ENCODE results near the gene GAL3ST2.

Gene GAL3ST2

DNA sequence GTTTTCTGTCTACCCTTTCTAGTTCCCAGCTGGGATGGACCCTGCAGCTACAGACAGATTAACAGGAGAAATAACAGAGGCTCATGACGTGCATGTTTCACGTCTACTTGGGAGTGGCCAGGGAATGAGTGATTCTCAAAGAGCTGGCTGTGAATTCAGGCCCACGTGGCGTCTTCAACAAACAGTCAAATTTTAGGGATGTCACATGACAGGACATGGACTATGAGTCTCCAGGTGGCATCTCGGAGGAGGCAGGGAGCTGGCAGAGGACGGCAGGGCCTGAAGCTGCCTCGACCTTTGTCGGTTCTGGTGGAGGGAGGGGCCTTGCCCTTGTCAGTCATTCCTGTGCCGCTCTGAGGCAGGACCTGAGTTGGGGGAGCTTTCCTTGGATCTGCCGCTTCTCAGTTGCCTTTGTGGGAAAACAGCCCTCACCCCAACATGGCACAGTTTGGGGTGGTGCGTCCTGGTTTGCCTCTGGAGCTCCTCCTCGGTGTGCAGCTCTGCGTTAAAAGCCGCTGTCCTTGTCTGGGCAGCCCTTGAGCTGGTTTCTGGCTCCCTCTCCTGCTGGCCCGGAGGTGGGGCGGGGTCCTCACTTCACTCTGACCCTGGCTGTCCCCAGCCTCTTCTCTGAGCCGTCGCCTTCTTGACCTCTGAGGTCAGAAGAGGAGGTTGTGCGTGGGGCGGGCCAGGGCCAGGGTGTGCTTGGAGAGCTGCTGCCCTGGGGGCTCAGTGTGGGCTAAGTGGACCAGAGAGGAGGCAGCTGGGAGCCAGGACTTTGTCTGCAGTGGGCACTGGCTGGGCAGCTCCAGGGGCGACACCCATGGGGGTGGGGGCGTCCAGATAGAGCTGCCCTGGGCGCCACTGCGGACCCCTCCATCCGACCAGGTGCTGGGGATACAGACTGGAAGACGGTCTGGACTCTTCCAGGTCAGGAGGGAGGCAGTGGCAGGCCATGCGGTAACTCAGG, 12.1 kb upstream of the GAL3ST2 start:
- DNase-seq (ENCODE audit: low spot score) (peak; percentile 57), ATAC-seq (ENCODE audit: low read depth) (no peak; the same call in 2 of the 3 replicates)
- H3K9me3 ChIP-seq (ENCODE audit: severe bottlenecking): no peaks in the 10 kb centered on the region
- no peaks in the 10 kb centered on the region for H3K27me3 ChIP-seq (ENCODE audit: insufficient read depth, poor library complexity, severe bottlenecking)
- TF ChIP-seq, protein P1, sequence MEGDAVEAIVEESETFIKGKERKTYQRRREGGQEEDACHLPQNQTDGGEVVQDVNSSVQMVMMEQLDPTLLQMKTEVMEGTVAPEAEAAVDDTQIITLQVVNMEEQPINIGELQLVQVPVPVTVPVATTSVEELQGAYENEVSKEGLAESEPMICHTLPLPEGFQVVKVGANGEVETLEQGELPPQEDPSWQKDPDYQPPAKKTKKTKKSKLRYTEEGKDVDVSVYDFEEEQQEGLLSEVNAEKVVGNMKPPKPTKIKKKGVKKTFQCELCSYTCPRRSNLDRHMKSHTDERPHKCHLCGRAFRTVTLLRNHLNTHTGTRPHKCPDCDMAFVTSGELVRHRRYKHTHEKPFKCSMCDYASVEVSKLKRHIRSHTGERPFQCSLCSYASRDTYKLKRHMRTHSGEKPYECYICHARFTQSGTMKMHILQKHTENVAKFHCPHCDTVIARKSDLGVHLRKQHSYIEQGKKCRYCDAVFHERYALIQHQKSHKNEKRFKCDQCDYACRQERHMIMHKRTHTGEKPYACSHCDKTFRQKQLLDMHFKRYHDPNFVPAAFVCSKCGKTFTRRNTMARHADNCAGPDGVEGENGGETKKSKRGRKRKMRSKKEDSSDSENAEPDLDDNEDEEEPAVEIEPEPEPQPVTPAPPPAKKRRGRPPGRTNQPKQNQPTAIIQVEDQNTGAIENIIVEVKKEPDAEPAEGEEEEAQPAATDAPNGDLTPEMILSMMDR (IDR thresholded peaks at IDR 0.05; ENCODE audit: poor library complexity, severe bottlenecking): no peak
- H3K4me1 ChIP-seq (ENCODE audit: insufficient read depth, poor library complexity, severe bottlenecking): no peaks in the 10 kb centered on the region
- H3K4me3 ChIP-seq (ENCODE audit: severe bottlenecking): no peak overlapping the region
- H3K36me3 ChIP-seq (ENCODE audit: low read depth): peaks cover 8% of the 10 kb centered on the region
- no peak overlapping the region for H3K27ac ChIP-seq (ENCODE audit: poor library complexity, severe bottlenecking)

DNA sequence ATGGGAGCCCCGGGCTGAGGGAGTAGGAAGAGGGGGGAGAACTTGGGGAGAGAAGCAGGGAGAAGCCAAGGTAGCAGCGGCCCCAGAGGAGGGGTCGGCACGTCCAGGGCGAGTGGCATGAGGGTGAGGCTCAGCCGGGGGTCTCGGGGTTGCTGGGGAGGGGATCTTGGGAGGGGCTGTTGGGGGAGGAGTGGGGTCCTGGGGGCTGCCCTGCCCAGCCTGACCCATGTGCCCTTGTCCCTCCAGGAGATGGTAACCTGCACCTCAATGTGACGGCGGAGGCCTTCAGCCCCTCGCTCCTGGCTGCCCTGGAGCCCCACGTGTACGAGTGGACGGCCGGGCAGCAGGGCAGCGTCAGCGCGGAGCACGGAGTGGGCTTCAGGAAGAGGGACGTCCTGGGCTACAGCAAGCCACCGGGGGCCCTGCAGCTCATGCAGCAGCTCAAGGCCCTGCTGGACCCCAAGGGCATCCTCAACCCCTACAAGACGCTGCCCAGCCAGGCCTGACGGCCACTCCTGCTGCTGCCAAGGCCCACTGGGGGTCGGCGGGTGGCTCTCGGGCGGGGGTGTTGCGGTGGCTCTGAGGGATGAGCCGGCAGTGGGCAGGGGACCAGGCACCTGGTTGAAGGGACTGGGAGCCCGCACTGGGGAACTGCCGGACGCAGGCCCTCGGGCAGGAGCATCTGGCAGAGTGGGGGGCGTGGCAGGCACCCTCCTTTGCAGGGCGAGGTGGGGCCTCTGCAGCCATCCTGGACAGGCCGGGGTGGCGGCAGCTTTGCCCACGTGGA, 9.0 kb upstream of the GAL3ST2 start:
- H3K27ac ChIP-seq (ENCODE audit: poor library complexity, severe bottlenecking): no peak overlapping the region
- DNase-seq (ENCODE audit: low spot score): peak; percentile 66
- H3K4me1 ChIP-seq (ENCODE audit: insufficient read depth, poor library complexity, severe bottlenecking): no peaks in the 10 kb centered on the region
- no peak overlapping the region for H3K4me3 ChIP-seq (ENCODE audit: severe bottlenecking)
- H3K27me3 ChIP-seq (ENCODE audit: insufficient read depth, poor library complexity, severe bottlenecking): no peaks in the 10 kb centered on the region
- H3K9me3 ChIP-seq (ENCODE audit: severe bottlenecking): no peaks in the 10 kb centered on the region
- TF ChIP-seq, protein P1 (IDR thresholded peaks at IDR 0.05; ENCODE audit: poor library complexity, severe bottlenecking): no peak
- 0 out of 3 replicates have a peak, but pooled peaks have one; percentile 22 for ATAC-seq (ENCODE audit: low read depth)
- no peaks in the 10 kb centered on the region for H3K36me3 ChIP-seq (ENCODE audit: low read depth)

DNA sequence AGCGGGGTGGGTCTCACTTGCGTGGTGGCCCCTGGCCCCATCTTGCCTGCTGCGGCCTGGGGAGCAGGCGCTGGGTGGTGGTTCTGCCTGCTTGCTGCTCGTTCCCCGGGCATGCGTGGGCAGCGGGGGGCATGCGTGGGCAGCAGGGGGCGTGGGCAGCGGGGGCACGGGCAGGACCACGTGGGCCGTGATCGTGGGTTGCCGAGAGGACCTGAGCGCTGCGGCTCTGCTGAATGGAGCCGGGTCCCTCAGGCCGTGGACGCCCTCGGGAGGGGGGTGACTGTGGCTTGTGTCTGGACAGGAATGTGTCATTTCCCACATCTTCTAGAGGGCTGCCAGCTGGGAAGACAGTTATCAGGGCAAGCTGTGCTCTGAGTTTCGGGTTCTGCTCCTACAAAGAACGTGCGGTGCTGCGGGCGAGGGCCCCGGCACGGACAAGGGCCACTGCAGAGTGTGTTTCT, 8.3 kb upstream of the GAL3ST2 start:
- no peaks in the 10 kb centered on the region for H3K36me3 ChIP-seq (ENCODE audit: low read depth)
- no peak overlapping the region for H3K4me3 ChIP-seq (ENCODE audit: severe bottlenecking)
- H3K9me3 ChIP-seq (ENCODE audit: severe bottlenecking): no peaks in the 10 kb centered on the region
- no peaks in the 10 kb centered on the region for H3K27me3 ChIP-seq (ENCODE audit: insufficient read depth, poor library complexity, severe bottlenecking)
- H3K4me1 ChIP-seq (ENCODE audit: insufficient read depth, poor library complexity, severe bottlenecking): no peaks in the 10 kb centered on the region
- DNase-seq (ENCODE audit: low spot score): peak; percentile 52
- no peak overlapping the region for H3K27ac ChIP-seq (ENCODE audit: poor library complexity, severe bottlenecking)
- no peak for ATAC-seq (ENCODE audit: low read depth)
- TF ChIP-seq, protein P1 (IDR thresholded peaks at IDR 0.05; ENCODE audit: poor library complexity, severe bottlenecking): no peak

DNA sequence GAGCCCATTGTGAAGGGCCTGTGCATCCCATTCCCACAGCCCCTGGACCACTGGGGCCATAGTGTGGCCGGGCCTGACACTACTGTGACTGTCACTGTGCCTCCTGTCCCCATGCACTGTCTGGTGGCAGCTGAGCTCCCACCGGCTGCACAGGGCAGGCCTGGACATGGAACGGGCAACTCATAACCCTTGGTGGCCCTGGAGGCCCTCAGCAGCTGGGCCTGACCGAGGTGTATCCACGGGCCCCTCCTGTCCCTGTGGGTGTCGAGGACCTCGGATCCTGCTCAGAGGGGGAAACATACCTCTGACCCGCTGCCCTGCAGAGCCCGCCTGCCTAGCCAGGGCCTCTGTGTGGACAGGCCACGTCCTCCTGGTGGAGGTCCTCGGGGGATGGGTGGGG, 7.8 kb upstream of the GAL3ST2 start:
- no peaks in the 10 kb centered on the region for H3K9me3 ChIP-seq (ENCODE audit: severe bottlenecking)
- no peaks in the 10 kb centered on the region for H3K27me3 ChIP-seq (ENCODE audit: insufficient read depth, poor library complexity, severe bottlenecking)
- no peak overlapping the region for H3K4me3 ChIP-seq (ENCODE audit: severe bottlenecking)
- H3K36me3 ChIP-seq (ENCODE audit: low read depth): no peaks in the 10 kb centered on the region
- H3K4me1 ChIP-seq (ENCODE audit: insufficient read depth, poor library complexity, severe bottlenecking): no peaks in the 10 kb centered on the region
- no peak for ATAC-seq (ENCODE audit: low read depth)
- no peak overlapping the region for H3K27ac ChIP-seq (ENCODE audit: poor library complexity, severe bottlenecking)
- TF ChIP-seq, protein P1 (IDR thresholded peaks at IDR 0.05; ENCODE audit: poor library complexity, severe bottlenecking): no peak
- peak; percentile 41 for DNase-seq (ENCODE audit: low spot score)
